NCI-H82 treated with DMSO at 0.1 percent for 48 hours (cell line): ENCODE results near the gene HAND1.
"Not testable (repeated sequence)": the region's sequence is repeated elsewhere in the genome, so short reads cannot be mapped to it uniquely, and the experiment has no call there.

Experiments used
- DNase-seq: peaks from one replicate; lab custom pipeline; 2025; ENCODE audit not compliant: unreplicated experiment; lab: John Stamatoyannopoulos, UW

Gene HAND1

DNA sequence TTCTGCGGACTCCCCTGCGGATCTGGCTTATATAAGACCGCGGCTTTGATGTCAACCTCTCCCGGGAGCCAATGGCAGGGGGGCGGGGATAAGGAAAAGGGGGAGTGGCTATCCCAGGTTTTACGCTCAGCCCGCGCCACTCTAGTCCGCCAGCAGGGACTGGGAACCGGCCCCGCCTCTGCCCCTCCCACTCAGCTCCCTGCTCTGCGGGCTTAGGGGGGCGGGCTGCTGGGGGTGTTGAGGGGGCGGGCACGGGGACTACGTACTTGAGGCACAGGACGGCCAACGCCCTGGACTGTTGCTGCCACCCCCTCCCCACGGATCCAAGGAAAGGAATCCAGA lies at the start of gene HAND1:
Gene HAND1 (minus strand): TSS at position 4 of the 342 bp plus-strand sequence. CDS start 219 bp downstream, outside the sequence.
- peak; percentile 71 for DNase-seq

DNA sequence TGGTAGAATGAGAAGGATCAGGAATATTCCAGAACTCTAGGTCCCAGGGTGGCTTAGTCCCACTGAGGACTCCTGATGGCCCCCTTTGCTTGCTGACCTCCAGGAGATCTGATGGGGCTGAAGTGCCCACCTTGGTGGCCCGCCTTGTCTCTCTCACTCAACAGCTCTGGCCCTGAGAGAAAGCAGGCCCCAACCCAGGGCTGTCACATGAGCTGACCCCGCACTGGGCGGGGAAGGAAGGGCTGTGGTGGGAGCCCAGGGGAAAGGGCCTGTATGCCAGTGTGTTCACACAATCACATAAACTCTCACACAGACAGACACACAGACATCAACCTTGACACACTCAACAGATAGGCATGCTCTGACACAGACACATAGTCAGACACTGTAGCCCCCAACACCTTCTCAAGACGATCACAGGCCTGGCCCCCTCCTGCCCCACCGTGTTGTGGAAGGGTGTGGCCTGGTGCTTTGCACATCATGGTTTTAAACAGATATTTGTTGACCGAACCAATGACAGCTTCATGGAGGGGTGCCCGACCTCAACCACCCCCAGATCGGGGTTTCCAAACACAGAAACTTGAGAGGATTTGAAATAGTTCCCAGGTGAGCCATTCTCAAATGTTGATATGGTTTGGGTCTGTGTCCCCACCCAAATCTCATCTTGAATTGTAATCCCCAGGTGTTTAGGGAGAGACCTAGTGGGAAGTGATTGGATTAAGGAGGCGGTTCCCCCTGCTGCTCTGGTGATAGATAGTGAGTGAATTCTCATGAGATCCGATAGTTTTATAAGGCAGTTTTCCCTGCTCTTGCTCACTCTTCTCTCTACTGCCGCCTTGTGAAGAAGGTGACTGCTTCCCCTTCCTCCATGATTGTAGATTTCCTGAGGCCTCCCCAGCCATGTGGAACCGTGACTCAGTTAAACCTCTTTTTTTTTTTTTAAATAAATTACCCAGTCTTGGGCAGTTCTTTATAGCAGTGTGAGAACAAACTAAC lies 48.5 kb upstream of the HAND1 start:
- peak; percentile 20 for DNase-seq

- DNase-seq: no peak
These were observed 46.8 kb upstream of the HAND1 start for GRCh38 chr5:154524859-154525258.

DNA sequence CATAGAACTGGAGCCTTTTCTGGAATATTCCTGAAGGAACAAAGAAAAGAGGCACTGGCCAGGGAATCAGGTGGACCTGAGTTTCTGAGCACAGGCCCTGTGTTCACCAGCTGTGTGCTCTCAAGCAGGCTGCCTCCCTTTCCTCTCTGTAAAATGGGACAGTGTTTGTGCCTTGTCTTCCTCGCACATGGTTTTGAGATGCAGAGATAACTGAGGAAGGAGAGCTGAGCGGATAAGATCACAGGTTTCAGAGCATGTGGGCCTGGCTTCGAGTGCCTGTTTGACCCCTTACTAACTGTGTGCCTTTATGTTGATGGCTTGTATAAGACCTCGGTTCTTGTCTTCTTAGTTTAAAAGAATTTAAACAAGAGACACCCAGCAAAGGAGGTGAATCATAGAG lies 46.2 kb upstream of the HAND1 start:
- no peak for DNase-seq

DNA sequence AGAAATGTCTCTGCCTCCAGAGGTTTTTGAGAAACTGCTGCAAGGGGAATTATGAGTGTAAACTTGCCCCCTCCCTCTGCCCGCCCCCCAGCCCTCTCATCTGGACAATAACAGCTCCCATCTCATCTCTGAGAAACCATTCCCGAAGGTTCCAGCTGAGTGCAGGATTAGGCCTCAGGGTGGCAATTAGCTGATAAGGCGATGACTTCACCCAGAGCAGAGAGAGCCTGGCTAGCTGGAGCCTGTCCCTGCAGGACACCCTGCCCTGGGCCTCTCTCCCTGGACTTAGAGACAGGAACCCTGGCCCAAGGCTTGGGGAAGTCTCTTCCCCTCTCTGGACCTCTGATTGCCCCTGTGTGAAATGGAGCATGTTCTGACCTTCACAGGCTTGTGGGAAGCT lies 45.7 kb upstream of the HAND1 start:
- peak; percentile 7 for DNase-seq

- no peak for DNase-seq
These were observed 45.1 kb upstream of the HAND1 start for GRCh38 chr5:154523104-154523503.

- DNase-seq: no peak
These were observed 44.3 kb upstream of the HAND1 start for GRCh38 chr5:154522284-154522683.

DNA sequence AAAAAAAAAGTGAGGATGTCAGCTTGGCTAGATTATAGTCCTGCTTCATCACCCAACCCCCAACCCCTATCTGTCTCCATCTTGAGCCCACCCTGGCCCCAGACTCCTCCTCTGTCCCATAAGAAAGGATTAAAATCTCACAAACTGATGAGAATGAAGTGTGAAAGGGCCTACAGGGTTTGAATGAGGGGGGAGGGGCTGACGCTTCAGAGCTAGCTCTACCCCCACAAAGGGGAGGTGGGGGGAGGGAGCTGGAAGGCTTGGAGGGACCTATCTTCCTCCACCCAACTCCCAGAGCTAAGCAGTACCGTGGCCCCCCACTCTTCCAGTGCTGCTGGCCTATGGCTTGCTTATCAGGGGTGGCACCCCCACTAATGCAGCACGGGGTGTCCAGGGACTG lies 43.7 kb upstream of the HAND1 start:
- no peak for DNase-seq

DNA sequence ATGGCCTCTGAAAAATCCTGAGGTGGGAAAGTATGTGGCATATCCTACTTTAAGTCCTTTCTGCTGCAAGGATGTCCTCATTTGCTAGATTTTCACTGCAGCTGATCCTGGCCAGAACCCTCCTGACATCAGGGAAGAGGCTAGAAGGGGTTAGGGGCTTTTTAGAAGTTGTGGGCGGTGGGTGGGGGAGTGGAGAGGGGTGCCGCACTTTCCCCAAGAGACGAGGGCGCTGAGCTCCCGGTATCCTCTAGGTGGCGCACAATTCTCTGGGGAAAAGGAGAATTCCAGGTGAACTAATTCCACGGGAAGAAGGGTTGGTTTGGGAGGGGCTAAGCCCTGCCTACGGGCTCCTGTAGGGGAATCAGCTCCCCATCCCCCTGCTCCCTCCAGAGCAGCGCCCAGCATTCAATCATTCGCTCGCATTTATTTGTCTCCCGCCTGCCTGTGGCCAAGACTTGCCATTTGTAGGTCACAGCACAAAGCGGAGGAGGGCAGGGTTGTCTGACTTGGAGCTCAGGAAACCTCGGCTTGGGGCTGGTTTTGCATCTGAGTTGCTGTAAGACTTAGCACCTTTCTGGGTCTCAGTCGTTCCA lies 42.9 kb upstream of the HAND1 start:
- DNase-seq: no peak

DNA sequence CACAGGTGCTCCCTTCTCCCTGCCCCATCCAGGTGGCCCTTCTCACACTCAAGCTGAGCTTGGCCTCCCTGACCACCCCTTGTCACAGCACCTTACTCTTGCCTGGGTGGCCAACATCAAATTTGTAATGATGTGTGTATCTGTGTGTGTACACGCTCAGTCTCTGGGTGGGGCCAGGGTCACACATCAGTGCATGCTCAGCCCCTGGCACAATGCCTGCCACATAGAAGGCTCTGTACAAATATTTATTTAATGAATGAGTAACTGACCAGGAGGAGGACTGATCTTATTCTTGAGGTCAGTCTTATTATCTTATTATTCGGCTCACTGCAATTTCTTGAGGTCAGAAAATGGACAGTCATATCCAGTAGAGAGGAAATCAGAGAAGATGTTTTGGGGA lies 41.3 kb upstream of the HAND1 start:
- DNase-seq: no peak

GRCh38 chr5:154518438-154518867 lies 40.4 kb upstream of the HAND1 start:
- DNase-seq: no peak

- no peak for DNase-seq
These were observed 39.9 kb upstream of the HAND1 start for GRCh38 chr5:154517810-154518437.

- no peak for DNase-seq
These were observed 39.2 kb upstream of the HAND1 start for GRCh38 chr5:154517181-154517580.

GRCh38 chr5:154516475-154516874 lies 38.4 kb upstream of the HAND1 start:
- DNase-seq: no peak

GRCh38 chr5:154515488-154515887 lies 37.5 kb upstream of the HAND1 start:
- DNase-seq: not testable (repeated sequence)

GRCh38 chr5:154514331-154514730 lies 36.3 kb upstream of the HAND1 start:
- no peak for DNase-seq

- DNase-seq: no peak
These were observed 35.6 kb upstream of the HAND1 start for GRCh38 chr5:154513669-154514084.

GRCh38 chr5:154511984-154512383 lies 34.0 kb upstream of the HAND1 start:
- DNase-seq: no peak

DNA sequence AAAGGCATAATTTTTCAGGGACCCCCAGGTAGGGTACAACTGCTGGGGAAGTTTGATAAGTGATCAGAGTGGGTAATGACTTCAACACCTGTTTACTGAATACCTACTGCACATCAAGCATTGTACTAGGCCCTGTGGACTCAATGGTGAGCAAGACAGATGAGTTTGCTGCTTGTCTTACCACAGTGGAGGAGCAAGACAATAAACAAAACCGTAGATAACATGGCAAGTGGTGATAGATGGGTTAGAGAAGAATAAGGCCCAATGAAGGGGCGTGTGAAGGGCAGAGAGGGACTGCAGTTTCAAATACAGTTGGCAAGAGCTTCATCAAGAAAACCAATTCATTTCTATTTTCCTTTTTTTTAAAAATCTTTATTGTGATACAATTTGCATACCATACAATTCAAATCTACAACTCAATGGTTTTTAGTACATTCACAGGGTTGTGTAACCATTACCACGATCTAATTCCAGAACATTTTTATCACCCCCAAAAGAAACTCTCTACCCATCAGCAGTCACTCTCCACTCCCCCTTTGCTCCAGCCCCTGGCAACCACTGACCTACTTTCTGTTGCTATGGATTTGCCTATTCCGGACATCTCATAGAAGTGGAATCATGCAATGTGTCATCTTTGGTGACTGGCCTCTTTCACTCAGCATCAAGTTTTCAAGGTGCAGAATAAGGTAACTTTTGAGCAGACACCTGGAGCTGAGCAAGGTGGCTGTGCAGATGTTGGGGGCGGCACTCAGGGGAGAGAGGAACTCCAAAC lies 31.9 kb upstream of the HAND1 start:
- no peak for DNase-seq

DNA sequence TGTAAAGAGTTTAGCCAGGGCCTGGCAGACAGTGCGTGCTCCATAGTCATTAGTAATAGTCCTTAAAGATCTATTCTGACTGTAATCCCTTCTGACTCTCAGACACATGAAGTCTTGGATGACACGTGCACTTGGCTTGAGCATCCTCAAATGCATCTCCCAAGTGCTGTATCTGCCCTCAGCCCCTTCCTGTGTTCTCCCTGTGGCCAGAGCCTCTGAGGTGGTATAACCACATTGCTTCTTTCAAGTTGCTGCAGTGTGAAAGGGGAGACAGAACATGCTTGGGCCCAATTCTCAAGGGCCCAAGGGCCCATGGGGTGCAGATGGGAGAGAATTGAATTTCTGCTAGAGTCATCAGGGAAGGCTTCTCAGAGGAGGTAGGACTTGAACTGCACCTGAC lies 30.1 kb upstream of the HAND1 start:
- no peak for DNase-seq

DNA sequence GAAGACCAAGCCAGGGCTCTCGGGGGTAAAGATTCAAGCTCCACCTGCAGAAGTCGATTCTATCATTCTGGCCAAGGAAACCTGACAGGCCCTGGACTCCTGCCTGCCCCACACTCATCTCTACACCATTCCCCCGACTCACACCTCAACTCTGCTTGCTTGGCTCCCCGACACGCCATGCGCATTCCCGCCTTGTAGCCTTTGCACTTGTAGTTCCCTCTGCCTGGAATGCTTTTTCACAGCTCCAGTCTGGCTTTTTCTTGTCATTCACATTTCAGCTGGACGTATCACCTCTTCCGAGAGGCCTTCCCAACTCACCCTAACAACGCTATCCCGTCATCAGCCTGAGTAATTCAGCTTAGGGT lies 28.7 kb upstream of the HAND1 start:
- no peak for DNase-seq
